SH-SY5Y (cell line): Measurements from ENCODE around the gene SNTG2.

Experiments used
- GATA2 ChIP-seq: IDR thresholded peaks from 2 replicates; pipeline ENCODE4 v1.6.1; 2011; ENCODE audit warnings: mild to moderate bottlenecking, low read depth, low read length
- GATA3 ChIP-seq: IDR thresholded peaks from 2 replicates; pipeline ENCODE4 v1.6.1; 2011; ENCODE audit warnings: low read depth, mild to moderate bottlenecking, low read length, moderate library complexity

GRCh38 chr2:1169291-1169949, 218.8 kb downstream of the SNTG2 start:
- TF ChIP-seq GATA3 (no peak), GATA2 (no peak)
